Neural cell (in vitro differentiated cells): ENCODE data around the gene DIS3. TPM values are rescaled to one million over a fixed set of nuclear protein-coding genes. Genes with fewer than 3 reads are reported as not detected.

Experiments
- H2AFZ ChIP-seq: fragments of 200-600, 300-800 bp; sonication (generic), shearing (Covaris generic); 2 replicates; pipeline ENCODE4 v1.6.0; 2014; ENCODE audit warnings: low read depth, mild to moderate bottlenecking, antibody characterized with exemption, low read length, moderate library complexity
- H3F3A ChIP-seq: fragments of 200-600 bp; shearing (Covaris generic); 2 replicates; pipeline ENCODE4 v1.6.1; 2016; ENCODE audit warnings: mild to moderate bottlenecking, moderate library complexity, mixed read lengths, antibody characterized with exemption, low read length; ENCODE audit not compliant: insufficient read depth, poor library complexity, severe bottlenecking
- H3K27ac ChIP-seq: fragments of 200-600, 300-800 bp; sonication (generic), shearing (Covaris generic); 2 replicates; pipeline ENCODE4 v1.5.1; 2014; ENCODE audit warnings: mild to moderate bottlenecking, low read length, moderate library complexity
- H3K27me3 ChIP-seq: fragments of 300-800, 200-600 bp; sonication (generic), shearing (Covaris generic); 2 replicates; pipeline ENCODE4 v1.6.0; 2014; ENCODE audit warnings: mild to moderate bottlenecking, low read depth, low read length, moderate library complexity; ENCODE audit not compliant: insufficient read depth
- H3K36me3 ChIP-seq: fragments of 300-800, 200-600 bp; sonication (generic), shearing (Covaris generic); 2 replicates; pipeline ENCODE4 v1.5.1; 2014; ENCODE audit warnings: mild to moderate bottlenecking, antibody characterized with exemption, low read length, moderate library complexity; ENCODE audit not compliant: insufficient read depth
- H3K4me2 ChIP-seq: fragments of 300-800, 200-600 bp; sonication (generic), shearing (Covaris generic); 2 replicates; pipeline ENCODE4 v1.6.0; 2014; ENCODE audit warnings: mild to moderate bottlenecking, low read length
- H3K4me3 ChIP-seq: fragments of 300-800, 200-600 bp; sonication (generic), shearing (Covaris generic); 2 replicates; pipeline ENCODE4 v1.5.1; 2014; ENCODE audit warnings: mild to moderate bottlenecking, low read length, moderate library complexity
- H3K79me2 ChIP-seq: fragments of 200-600 bp; shearing (Covaris generic); replicated peaks from 2 replicates; pipeline ENCODE4 v1.6.0; 2014; ENCODE audit warnings: mild to moderate bottlenecking, low read length, moderate library complexity; ENCODE audit not compliant: insufficient read depth
- H3K9ac ChIP-seq: fragments of 300-800, 200-600 bp; sonication (generic), shearing (Covaris generic); 2 replicates; pipeline ENCODE4 v1.6.1; 2016; ENCODE audit warnings: mild to moderate bottlenecking, low read length, mixed read lengths
- H3K9me2 ChIP-seq: fragments of 200-600 bp; shearing (Covaris generic); 2 replicates; pipeline ENCODE4 v1.6.1; 2016; ENCODE audit warnings: mild to moderate bottlenecking, low read length, mixed read lengths; ENCODE audit not compliant: insufficient read depth
- H3K9me3 ChIP-seq: fragments of 200-600, 300-800 bp; sonication (generic), shearing (Covaris generic); 2 replicates; pipeline ENCODE4 v1.6.1; 2016; ENCODE audit warnings: mild to moderate bottlenecking, mixed run types, low read length, moderate library complexity, mixed read lengths
- H4K20me1 ChIP-seq: fragments of 200-600 bp; shearing (Covaris generic); 2 replicates; pipeline ENCODE4 v1.6.1; 2016; ENCODE audit warnings: mild to moderate bottlenecking, mixed run types; ENCODE audit not compliant: insufficient read depth
- CTCF ChIP-seq: fragments of 450-650 bp; IDR thresholded peaks from 2 replicates; pipeline ENCODE4 v1.5.1; 2014; ENCODE audit warnings: antibody characterized with exemption, mild to moderate bottlenecking, moderate library complexity; ENCODE audit not compliant: poor library complexity, severe bottlenecking
- EP300 ChIP-seq: fragments of 450-650 bp; conservative IDR thresholded peaks from 2 replicates; pipeline ENCODE4 v1.6.1; 2014; ENCODE audit warnings: antibody characterized with exemption, mild to moderate bottlenecking, moderate library complexity; ENCODE audit not compliant: poor library complexity, severe bottlenecking
- EZH2 ChIP-seq: fragments of 200-600, 300-800 bp; shearing (Covaris generic), sonication (generic); IDR thresholded peaks from 2 replicates; pipeline ENCODE4 v1.6.1; 2014; ENCODE audit warnings: antibody characterized with exemption, low read length, borderline replicate concordance, mild to moderate bottlenecking; ENCODE audit not compliant: insufficient read depth, poor library complexity, severe bottlenecking
- MXI1 ChIP-seq: fragments of 450-650 bp; conservative IDR thresholded peaks from 2 replicates; pipeline ENCODE4 v1.6.1; 2014; ENCODE audit warnings: antibody characterized with exemption, mild to moderate bottlenecking; ENCODE audit not compliant: poor library complexity, severe bottlenecking
- POLR2AphosphoS5 ChIP-seq: IDR thresholded peaks from 2 replicates; pipeline ENCODE4 v1.6.1; 2012
- RAD21 ChIP-seq: fragments of 450-650 bp; conservative IDR thresholded peaks from 2 replicates; pipeline ENCODE4 v1.6.1; 2014; ENCODE audit warnings: antibody characterized with exemption, mild to moderate bottlenecking, moderate library complexity
- REST ChIP-seq: IDR thresholded peaks from 2 replicates; pipeline ENCODE4 v1.6.1; 2012; ENCODE audit warnings: borderline replicate concordance
- SMC3 ChIP-seq: fragments of 450-650 bp; conservative IDR thresholded peaks from 2 replicates; pipeline ENCODE4 v1.6.1; 2014; ENCODE audit warnings: antibody characterized with exemption, mild to moderate bottlenecking, moderate library complexity; ENCODE audit not compliant: poor library complexity
- TAF1 ChIP-seq: IDR thresholded peaks from 2 replicates; pipeline ENCODE4 v1.6.1; 2012; ENCODE audit warnings: low read depth
- polyA minus RNA-seq: library from RNA; depleted of rRNA, polyadenylated mRNA; stranded (reverse); fragments of >200 nt; gene quantifications from 2 replicates; pipeline ENCODE4 v1.2.3, GENCODE V29; 2014
- polyA plus RNA-seq: library from polyadenylated mRNA; depleted of rRNA; stranded (reverse); fragments of >200 nt; gene quantifications from 2 replicates; pipeline ENCODE4 v1.2.3, GENCODE V29; 2014

DIS3 gene
- polyA plus RNA-seq = 41.5 and 46.3 TPM in 2 replicates
- polyA minus RNA-seq = 60.6 and 77.3 TPM in 2 replicates

- Histone ChIP-seq H3K4me2 (peak within 1 kb of the TSS; percentile 85), H3K9me2 (no peaks in the 10 kb centered on the region), H4K20me1 (no peaks in the 10 kb centered on the region), H3K9me3 (no peaks in the 10 kb centered on the region), H3K9ac (peak within 1 kb of the TSS; percentile 85), H2AFZ (peak within 1 kb of the TSS; percentile 90), H3K36me3 (peaks cover 4% of the 10 kb centered on the region), H3F3A (peaks cover 5% of the 10 kb centered on the region), H3K4me3 (peak within 1 kb of the TSS; percentile 92), H3K27me3 (no peaks in the 10 kb centered on the region), H3K27ac (peak within 1 kb of the TSS; percentile 86), H3K79me2 (peaks cover 74% of the 10 kb centered on the region)
- no peak for TF ChIP-seq TAF1
- peak; percentile 57 for TF ChIP-seq CTCF
- peak; percentile 54 for TF ChIP-seq SMC3
- peak; percentile 83 for TF ChIP-seq POLR2AphosphoS5
- TF ChIP-seq EP300 = peak; percentile 57
- TF ChIP-seq EZH2 = no peak
- TF ChIP-seq MXI1 = peak; percentile 92
- TF ChIP-seq REST = peak; percentile 60
Observed at GRCh38 chr13:72781451-72782439, at the start of gene DIS3, which contains the start of gene PIBF1. Gene DIS3, minus strand, starts transcription at chr13:72781900. Its CDS starts 68 bp downstream, at chr13:72781832. Gene PIBF1, plus strand, starts transcription at chr13:72782133. Its CDS starts 1,337 bp downstream, at chr13:72783470.

- no peak overlapping the region for H2AFZ ChIP-seq
- no peak overlapping the region for H3K4me3 ChIP-seq
- H3K9me3 ChIP-seq = no peaks in the 10 kb centered on the region
- H3K9me2 ChIP-seq = no peaks in the 10 kb centered on the region
- H4K20me1 ChIP-seq = no peaks in the 10 kb centered on the region
- H3K79me2 ChIP-seq = no peaks in the 10 kb centered on the region
- no peak overlapping the region for H3K4me2 ChIP-seq
- no peak overlapping the region for H3K27ac ChIP-seq
- no peak for TF ChIP-seq CTCF
- TF ChIP-seq REST = no peak
- no peak for TF ChIP-seq SMC3
- TF ChIP-seq EP300 = no peak
- TF ChIP-seq TAF1 = no peak
- TF ChIP-seq MXI1 = no peak
- TF ChIP-seq POLR2AphosphoS5 = no peak
- TF ChIP-seq RAD21 = no peak
- H3F3A ChIP-seq = no peaks in the 10 kb centered on the region
- H3K27me3 ChIP-seq = no peaks in the 10 kb centered on the region
- H3K36me3 ChIP-seq = peaks cover 4% of the 10 kb centered on the region
- no peak overlapping the region for H3K9ac ChIP-seq
Observed at GRCh38 chr13:72823724-72824123, 42.0 kb upstream of the DIS3 start.
